K562 (cell line): Measurements from ENCODE around the gene N4BP2L1. TPM values are rescaled to one million over a fixed set of nuclear protein-coding genes. Genes with fewer than 3 reads are reported as not detected.

Experiments used
- ATAC-seq: fragments of 200-7000 bp; cut with Tn5 transposase; 3 replicates; pipeline ENCODE4 v1.9.1; 2020; ENCODE audit warnings: moderate library complexity
- BruUV-seq: library from RNA; stranded (reverse); fragments of 400-500 nt; replicated peaks from 2 replicates; lab custom pipeline; 2021; lab: Mats Ljungman, UMichigan
- CTCF ChIA-PET: fragments of 300-600 bp; formaldehyde crosslinking; extraction: SDS; loops from one replicate; lab custom pipeline; 2021; ENCODE audit warnings: low intra/inter-chr PET ratio; lab: Yijun Ruan, JAX
- POLR2A ChIA-PET: fragments of 300-600, 350-650 bp; sonication (Branson Sonifier 250); formaldehyde crosslinking; extraction: SDS; loops from one replicate; lab custom pipeline; 2021; ENCODE audit warnings: antibody characterized with exemption, inconsistent platforms; lab: Yijun Ruan, JAX
- DNase-seq, 4 experiments: peaks; one replicate each; pipeline versions ENCODE4 v3.0.0 to v3.0.0-alpha.2; 2011 to 2018; ENCODE audit warnings: low spot score in 3 of 4, mixed read lengths in 3 of 4; ENCODE audit errors: extremely low read depth in 1 of 4
- FAIRE-seq: peaks from 2 replicates; lab custom pipeline; 2011; peaks lifted over from hg19 to GRCh38; lab: Jason Lieb, UNC
- H2AFZ ChIP-seq: 2 replicates; pipeline ENCODE4 v1.6.0; 2011; ENCODE audit warnings: low read depth, low read length, control low read depth, inconsistent platforms
- H3K27ac ChIP-seq: fragments of 200-600 bp; 3 replicates; pipeline ENCODE4 v1.8.0; 2011; ENCODE audit warnings: low read depth, mild to moderate bottlenecking, control low read depth, inconsistent platforms, low read length, moderate library complexity, mixed read lengths; ENCODE audit errors: extremely low read depth
- H3K27me3 ChIP-seq, 2 experiments: fragments of 300-600 bp in 1 of 2; 2 replicates in 1 of 2; 3 replicates in 1 of 2; pipeline versions ENCODE4 v1.6.0 to v1.8.0; 2011; ENCODE audit warnings: inconsistent platforms in 2 of 2, low read length in 2 of 2, mild to moderate bottlenecking in 1 of 2, mixed read lengths in 1 of 2, moderate library complexity in 1 of 2; ENCODE audit not compliant: control insufficient read depth in 2 of 2, insufficient read depth in 2 of 2
- H3K36me3 ChIP-seq: fragments of 300-600 bp; 3 replicates; pipeline ENCODE4 v1.8.0; 2011; ENCODE audit warnings: mild to moderate bottlenecking, low read length, inconsistent platforms; ENCODE audit not compliant: control insufficient read depth, insufficient read depth
- H3K4me1 ChIP-seq, 2 experiments: fragments of 200-600 bp in 1 of 2; replicated peaks in 1 of 2; 2 replicates in 1 of 2; 3 replicates in 1 of 2; pipeline versions ENCODE4 v1.5.1 to v1.8.0; 2011; ENCODE audit warnings: inconsistent platforms in 2 of 2, low read length in 2 of 2, mild to moderate bottlenecking in 1 of 2, mixed read lengths in 1 of 2, moderate library complexity in 1 of 2; ENCODE audit not compliant: control insufficient read depth in 2 of 2, insufficient read depth in 2 of 2
- H3K4me2 ChIP-seq: 2 replicates; pipeline ENCODE4 v1.6.1; 2011; ENCODE audit warnings: low read length, control low read depth, inconsistent platforms, mixed read lengths; ENCODE audit not compliant: insufficient read depth
- H3K4me3 ChIP-seq: fragments of 200-600 bp; sonication (generic), shearing (Covaris generic); 2 replicates; pipeline ENCODE4 v1.5.1; 2016; ENCODE audit warnings: control low read depth, inconsistent platforms
- H3K79me2 ChIP-seq: fragments of 200-600 bp; 3 replicates; pipeline ENCODE4 v1.8.0; 2011; ENCODE audit warnings: low read length, inconsistent platforms; ENCODE audit not compliant: control insufficient read depth, insufficient read depth
- H3K9ac ChIP-seq, 2 experiments: 2 replicates each; pipeline versions ENCODE4 v1.6.0 to v1.6.1; 2011; ENCODE audit warnings: low read depth in 2 of 2, low read length in 2 of 2, control low read depth in 1 of 2, inconsistent platforms in 1 of 2, mild to moderate bottlenecking in 1 of 2, mixed read lengths in 1 of 2; ENCODE audit not compliant: insufficient read depth in 1 of 2
- H3K9me1 ChIP-seq: one replicate; pipeline ENCODE4 v1.6.0; 2011; ENCODE audit warnings: inconsistent platforms, mild to moderate bottlenecking, low read length, moderate library complexity; ENCODE audit not compliant: control insufficient read depth, insufficient read depth
- H3K9me3 ChIP-seq: replicated peaks from 2 replicates; pipeline ENCODE4 v1.5.1; 2011; ENCODE audit warnings: low read depth, low read length, inconsistent platforms; ENCODE audit not compliant: control insufficient read depth, insufficient read depth
- H4K20me1 ChIP-seq: replicated peaks from 2 replicates; pipeline ENCODE4 v1.6.1; 2011; ENCODE audit warnings: low read length, inconsistent platforms, mixed read lengths; ENCODE audit not compliant: control insufficient read depth, insufficient read depth
- ATF1 ChIP-seq, 2 experiments: fragments of 450-650 bp in 1 of 2; IDR thresholded peaks; 2 replicates each; pipeline ENCODE4 v1.6.1; 2016; ENCODE audit warnings: missing compliant biosample characterization in 1 of 2, missing genetic modification characterization in 1 of 2
- FOXP1 ChIP-seq: sonication (generic); formaldehyde crosslinking; IDR thresholded peaks from 2 replicates; pipeline ENCODE4 v1.8.0; 2022; ENCODE audit warnings: mild to moderate bottlenecking, missing genetic modification reagents
- GTF3C2 ChIP-seq: IDR thresholded peaks from 3 replicates; pipeline ENCODE4 v1.6.1; 2011; ENCODE audit warnings: borderline replicate concordance, mild to moderate bottlenecking, moderate library complexity; ENCODE audit not compliant: insufficient read length; ENCODE audit errors: extremely low read depth
- KDM5B ChIP-seq: fragments of 200-600 bp; sonication (generic); IDR thresholded peaks from 2 replicates; pipeline ENCODE4 v1.6.1; 2012; ENCODE audit warnings: low read depth, mild to moderate bottlenecking, moderate library complexity, low read length, control low read depth, inconsistent platforms; ENCODE audit not compliant: insufficient replicate concordance
- LARP7 ChIP-seq: fragments of 450-650 bp; IDR thresholded peaks from 2 replicates; pipeline ENCODE4 v1.6.1; 2016
- NR4A1 ChIP-seq, 2 experiments: fragments of 250-450 bp in 1 of 2; fragments of 450-650 bp in 1 of 2; sonication (Bioruptor Pico) in 1 of 2; IDR thresholded peaks; 2 replicates each; pipeline versions ENCODE4 v1.4.0 to v1.6.1; 2016 to 2020; ENCODE audit warnings: mild to moderate bottlenecking in 2 of 2, missing compliant biosample characterization in 1 of 2, missing genetic modification characterization in 1 of 2, moderate library complexity in 1 of 2
- PML ChIP-seq: IDR thresholded peaks from 2 replicates; pipeline ENCODE4 v1.6.1; 2012; ENCODE audit warnings: low read length, inconsistent platforms
- POLR2B ChIP-seq: fragments of 450-650 bp; IDR thresholded peaks from 2 replicates; pipeline ENCODE4 v1.6.1; 2018; ENCODE audit warnings: low read depth; ENCODE audit not compliant: partially characterized antibody
- PRDM10 ChIP-seq: fragments of 450-650 bp; IDR thresholded peaks from 2 replicates; pipeline ENCODE4 v1.6.1; 2018; ENCODE audit not compliant: partially characterized antibody
- PTBP1 ChIP-seq: fragments of 200-400 bp; formaldehyde crosslinking; IDR thresholded peaks from 2 replicates; pipeline ENCODE4 v1.6.1; 2017; ENCODE audit warnings: low read depth, low read length
- RBM22 ChIP-seq: fragments of 200-400 bp; formaldehyde crosslinking; IDR thresholded peaks from 2 replicates; pipeline ENCODE4 v1.6.1; 2018; ENCODE audit warnings: low read length, low read depth; ENCODE audit not compliant: poor library complexity, severe bottlenecking
- SMARCA5 ChIP-seq: fragments of 450-650 bp; IDR thresholded peaks from 2 replicates; pipeline ENCODE4 v1.6.1; 2016
- SREBF2 ChIP-seq: sonication (generic); formaldehyde crosslinking; IDR thresholded peaks from 2 replicates; pipeline ENCODE4 v1.4.0; 2020; ENCODE audit warnings: mild to moderate bottlenecking, missing genetic modification reagents
- STAT5A ChIP-seq: IDR thresholded peaks from 2 replicates; pipeline ENCODE4 v1.6.1; 2012; ENCODE audit warnings: low read length, inconsistent platforms, borderline replicate concordance
- ZBTB2 ChIP-seq: fragments of 450-650 bp; IDR thresholded peaks from 2 replicates; pipeline ENCODE4 v1.6.1; 2016; ENCODE audit warnings: antibody characterized with exemption
- ZEB2 ChIP-seq: fragments of 450-650 bp; IDR thresholded peaks from 2 replicates; pipeline ENCODE4 v1.6.1; 2016
- WGBS: fragments of 100-300 bp; shearing (Covaris generic); methylation state at CpG from one replicate; pipeline ENCODE4 v1.1.6; 2016; ENCODE audit warnings: low coverage, mixed read lengths; ENCODE audit not compliant: insufficient coverage; ENCODE audit errors: missing lambda C conversion rate; 5-methylcytosine and 5-hydroxymethylcytosine counted together
- in situ Hi-C: fragments of 300-500 bp; cut with MboI; formaldehyde crosslinking; loops from 4 replicates; pipeline ENCODE4 v1.15.0; 2018; ENCODE audit warnings: inconsistent platforms, mixed read lengths
- intact Hi-C: fragments of 100-400 bp; cut with micrococcal nuclease; formaldehyde crosslinking; loops from 2 replicates; pipeline ENCODE4 v1.14.2; 2022
- polyA plus RNA-seq, 8 experiments: library from polyadenylated mRNA; depleted of rRNA in 4 of 8; stranded (reverse) in 5 of 8; unstranded in 3 of 8; fragments of >200 nt; fragmentation: Nextera tagmentation in 2 of 8; fragmentation: Illumina TruSeq in 1 of 8; extraction: Ambion mirVana in 2 of 8; extraction: Trizol in 1 of 8; gene quantifications; 2 replicates each; pipeline versions ENCODE4 v1.2.1 to v1.2.3, GENCODE V29; 2011 to 2014; ENCODE audit warnings: inconsistent platforms in 1 of 8, missing spikeins in 1 of 8
- total RNA-seq, 7 experiments: library from RNA; depleted of rRNA in 6 of 7; stranded (reverse); fragments of >200 nt in 6 of 7; fragmentation: Illumina TruSeq in 2 of 7; extraction: Trizol in 2 of 7; gene quantifications; 2 replicates each; pipeline versions ENCODE4 v1.2.1 to v1.2.3, GENCODE V29; 2011 to 2021; ENCODE audit warnings: low replicate concordance in 1 of 7

Gene N4BP2L1
- total and polyA plus RNA-seq, 9 of the 15 experiments (the other 6 are each of a cell fraction or from before 2014, with no cell fraction given) = 0.06 to 0.33 (median 0.15) TPM; not detected in 1

- POLR2A ChIA-PET = interaction anchor here (0.9 kb wide), 1 partner anchor 19 kb away, joined by 3 read pairs; no protein-coding TSS in a partner anchor
- no TSS peak for BruUV-seq
- DNase-seq = no peak
- TF ChIP-seq POLR2B = no peak
- TF ChIP-seq ATF1 (CRISPR knock-in tag; IDR thresholded peaks at IDR 0.05) = no peak
- TF ChIP-seq ATF1 (tag; IDR thresholded peaks at IDR 0.05) = no peak
- TF ChIP-seq KDM5B = no peak
- no peak for TF ChIP-seq GTF3C2
- TF ChIP-seq ZEB2 = no peak
- no peak for TF ChIP-seq SMARCA5
- TF ChIP-seq FOXP1 = no peak
- no peak for TF ChIP-seq SREBF2 (CRISPR knock-in tag)
- no peak for TF ChIP-seq PRDM10
- TF ChIP-seq STAT5A = no peak
- no peak for TF ChIP-seq RBM22
- TF ChIP-seq LARP7 = no peak
- TF ChIP-seq PML = no peak
- TF ChIP-seq PTBP1 = no peak
- no peak for TF ChIP-seq ZBTB2
- TF ChIP-seq NR4A1 (CRISPR knock-in tag; IDR thresholded peaks at IDR 0.05) = no peak
- TF ChIP-seq NR4A1 (tag; IDR thresholded peaks at IDR 0.05) = no peak
Measured at GRCh38 chr13:32448972-32449371, 21.0 kb upstream of the N4BP2L1 start.

More at GRCh38 chr13:32448972-32449371, 21.0 kb upstream of the N4BP2L1 start:
- no peak for ATAC-seq
- intact Hi-C loops = no loop called here
- Histone ChIP-seq H3K79me2 (no peaks in the 10 kb centered on the region), H2AFZ (no peak overlapping the region), H3K4me1 (no peaks in the 10 kb centered on the region; a peak in 1 of 5 replicates), H3K4me3 (no peak overlapping the region), H3K27me3 (no peaks in the 10 kb centered on the region), H3K9me3 (no peaks in the 10 kb centered on the region), H3K9me1 (no peaks in the 10 kb centered on the region), H3K9ac (no peak overlapping the region), H4K20me1 (no peaks in the 10 kb centered on the region), H3K4me2 (no peak overlapping the region), H3K27ac (no peak overlapping the region), H3K36me3 (no peaks in the 10 kb centered on the region)
- FAIRE-seq = no peak
- in situ Hi-C loops = no loop called here
- WGBS = 100% methylated on average over 1 of the region's 1 CpG
- CTCF ChIA-PET = no interaction called here
